GM10266 (cell line): ENCODE measurements around the gene VPS13A.

ENCODE experiments used
- DNase-seq: peaks from one replicate; pipeline ENCODE4 v3.0.0; 2012; ENCODE audit errors: extremely low spot score
- CTCF ChIP-seq: IDR thresholded peaks from 2 replicates; pipeline ENCODE4 v1.5.1; 2012; ENCODE audit warnings: mild to moderate bottlenecking, low read depth; ENCODE audit not compliant: control insufficient read depth, insufficient read depth; ENCODE audit errors: missing control alignments

VPS13A gene

GRCh38 chr9:77469515-77470231 is 292.3 kb downstream of the VPS13A start:
- no peak for DNase-seq
- no peak for TF ChIP-seq CTCF
